Fibroblast of mammary gland (primary cell): ENCODE data around the gene DPH6.
"Not testable (repeated sequence)": the region's sequence is repeated elsewhere in the genome, so short reads cannot be mapped to it uniquely, and the experiment has no call there.

Experiments used
- DNase-seq: peaks from one replicate; pipeline ENCODE4 v3.0.0-alpha.2; 2010; ENCODE audit warnings: low read depth
- H3K4me3 ChIP-seq: 2 replicates; pipeline ENCODE4 v1.5.1; 2011; ENCODE audit warnings: low read depth, mild to moderate bottlenecking, low read length, moderate library complexity; ENCODE audit not compliant: control insufficient read depth
- TF ChIP-seq, protein P1 (sequence below): conservative IDR thresholded peaks from 2 replicates; pipeline ENCODE4 v1.5.1; 2011; ENCODE audit warnings: low read depth, low read length, inconsistent platforms; ENCODE audit not compliant: control insufficient read depth, insufficient read depth

The DPH6 gene, protein sequence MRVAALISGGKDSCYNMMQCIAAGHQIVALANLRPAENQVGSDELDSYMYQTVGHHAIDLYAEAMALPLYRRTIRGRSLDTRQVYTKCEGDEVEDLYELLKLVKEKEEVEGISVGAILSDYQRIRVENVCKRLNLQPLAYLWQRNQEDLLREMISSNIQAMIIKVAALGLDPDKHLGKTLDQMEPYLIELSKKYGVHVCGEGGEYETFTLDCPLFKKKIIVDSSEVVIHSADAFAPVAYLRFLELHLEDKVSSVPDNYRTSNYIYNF

DNA sequence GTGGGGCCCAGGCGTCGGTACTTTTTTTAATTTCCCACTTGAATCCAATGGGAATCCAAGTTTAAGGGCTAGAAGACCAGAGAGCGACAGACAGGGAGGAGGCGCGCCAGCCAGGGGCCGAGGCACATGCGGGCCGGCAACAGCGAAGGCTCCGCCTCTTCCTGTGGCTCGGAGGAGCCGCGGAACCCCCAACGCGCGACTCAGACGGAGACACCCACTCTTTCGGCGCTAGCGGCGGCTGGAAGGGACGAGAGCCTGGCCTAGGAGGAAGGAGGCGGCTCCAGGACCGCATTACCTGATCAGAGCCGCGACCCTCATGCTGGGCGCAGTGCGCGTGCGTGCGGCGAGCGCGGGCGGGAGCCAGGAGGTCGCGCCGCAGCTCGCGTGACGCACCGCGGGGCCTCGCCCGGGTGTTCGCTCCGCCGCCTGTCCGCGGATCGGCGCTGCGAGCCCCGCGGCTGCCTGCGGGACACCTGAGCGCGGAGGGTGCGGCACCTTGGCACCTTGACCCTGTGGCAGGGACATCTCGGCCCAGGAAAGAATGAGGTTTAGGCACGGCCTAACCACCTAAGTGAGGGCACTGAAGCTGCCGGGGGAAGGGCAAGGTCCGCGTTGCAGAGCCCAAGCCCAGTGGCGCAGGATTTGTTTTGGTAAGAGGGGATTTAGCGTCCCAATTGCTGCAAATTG is at the start of gene DPH6:
Gene DPH6 (minus strand): TSS at position 342 of the 687 bp plus-strand sequence. CDS start 24 bp downstream, at position 318.
- peak within 1 kb of the TSS; percentile 72 for H3K4me3 ChIP-seq
- TF ChIP-seq, protein P1, sequence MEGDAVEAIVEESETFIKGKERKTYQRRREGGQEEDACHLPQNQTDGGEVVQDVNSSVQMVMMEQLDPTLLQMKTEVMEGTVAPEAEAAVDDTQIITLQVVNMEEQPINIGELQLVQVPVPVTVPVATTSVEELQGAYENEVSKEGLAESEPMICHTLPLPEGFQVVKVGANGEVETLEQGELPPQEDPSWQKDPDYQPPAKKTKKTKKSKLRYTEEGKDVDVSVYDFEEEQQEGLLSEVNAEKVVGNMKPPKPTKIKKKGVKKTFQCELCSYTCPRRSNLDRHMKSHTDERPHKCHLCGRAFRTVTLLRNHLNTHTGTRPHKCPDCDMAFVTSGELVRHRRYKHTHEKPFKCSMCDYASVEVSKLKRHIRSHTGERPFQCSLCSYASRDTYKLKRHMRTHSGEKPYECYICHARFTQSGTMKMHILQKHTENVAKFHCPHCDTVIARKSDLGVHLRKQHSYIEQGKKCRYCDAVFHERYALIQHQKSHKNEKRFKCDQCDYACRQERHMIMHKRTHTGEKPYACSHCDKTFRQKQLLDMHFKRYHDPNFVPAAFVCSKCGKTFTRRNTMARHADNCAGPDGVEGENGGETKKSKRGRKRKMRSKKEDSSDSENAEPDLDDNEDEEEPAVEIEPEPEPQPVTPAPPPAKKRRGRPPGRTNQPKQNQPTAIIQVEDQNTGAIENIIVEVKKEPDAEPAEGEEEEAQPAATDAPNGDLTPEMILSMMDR, result no peak
- peak; percentile 78 for DNase-seq

DNA sequence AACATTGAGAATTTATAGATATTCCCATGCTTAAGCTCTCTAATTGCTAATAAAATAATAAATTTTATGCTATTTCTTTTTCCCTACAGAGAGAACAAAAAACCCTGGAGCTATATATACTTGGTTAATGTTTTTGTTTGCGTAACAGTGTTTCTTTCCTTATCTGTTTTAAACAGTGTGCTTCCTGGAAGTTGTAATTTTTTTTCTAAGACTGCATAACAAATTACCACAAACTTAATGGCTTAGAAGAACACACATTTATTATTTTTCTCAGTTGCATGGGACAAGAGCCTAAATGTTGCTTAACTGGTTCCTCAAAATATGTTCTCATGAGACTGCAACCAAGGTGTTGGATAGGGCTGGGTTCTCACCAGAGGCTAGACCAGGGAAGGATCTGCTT is 49.7 kb upstream of the DPH6 start:
- TF ChIP-seq, protein P1, result no peak
- DNase-seq, result no peak
- H3K4me3 ChIP-seq, result no peak overlapping the region

DNA sequence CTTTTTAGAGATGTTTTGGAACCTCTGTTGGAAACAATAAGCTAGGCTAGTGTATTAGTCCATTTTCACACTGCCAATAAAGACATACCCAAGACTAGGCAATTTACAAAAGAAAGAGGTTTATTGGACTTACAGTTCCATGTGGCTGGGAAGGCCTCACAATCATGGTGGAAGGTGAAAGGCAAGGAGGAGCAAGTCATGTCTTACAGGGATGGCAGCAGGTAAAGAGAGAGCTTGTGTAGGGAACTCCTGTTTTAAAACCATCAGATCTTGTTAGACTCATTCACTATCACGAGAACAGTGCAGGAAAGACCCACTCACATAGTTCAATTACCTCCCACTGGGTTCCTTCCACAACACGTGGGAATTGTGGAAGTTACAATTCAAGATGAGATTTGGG is 46.0 kb upstream of the DPH6 start:
- not testable (repeated sequence) for H3K4me3 ChIP-seq, DNase-seq

DNA sequence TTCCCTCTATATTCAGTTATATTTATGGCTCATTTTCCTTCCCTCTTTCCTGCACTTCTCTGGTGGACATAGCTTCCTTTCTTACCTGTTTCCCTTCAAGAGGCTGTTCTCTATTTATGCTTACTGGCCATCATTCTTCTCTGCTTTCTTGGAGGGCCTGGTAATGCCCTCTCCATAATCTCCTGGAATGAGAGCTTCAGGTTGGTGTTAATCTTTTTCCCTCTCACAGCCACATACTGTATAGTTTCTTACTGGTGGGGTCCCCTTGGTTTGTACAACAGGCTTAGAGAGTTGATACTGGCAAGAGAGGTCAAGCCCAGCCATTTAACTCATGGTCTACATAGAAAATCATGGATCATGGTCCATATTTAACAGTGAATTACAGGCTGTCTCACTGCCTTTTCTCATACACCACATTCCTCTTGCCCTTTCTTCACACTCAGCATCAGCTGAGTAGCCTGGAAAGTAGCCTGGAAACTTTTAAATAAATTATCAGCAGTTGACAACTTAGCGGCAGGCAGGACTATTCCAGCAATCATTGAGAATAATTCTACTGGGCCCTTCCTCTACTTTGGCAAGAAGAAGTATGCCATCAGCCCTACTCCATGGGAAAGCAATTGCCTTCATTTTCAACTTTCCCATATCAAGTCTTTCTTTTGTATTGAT is 38.0 kb upstream of the DPH6 start:
- peak; percentile 44 for DNase-seq
- TF ChIP-seq, protein P1, result no peak
- no peak overlapping the region for H3K4me3 ChIP-seq

DNA sequence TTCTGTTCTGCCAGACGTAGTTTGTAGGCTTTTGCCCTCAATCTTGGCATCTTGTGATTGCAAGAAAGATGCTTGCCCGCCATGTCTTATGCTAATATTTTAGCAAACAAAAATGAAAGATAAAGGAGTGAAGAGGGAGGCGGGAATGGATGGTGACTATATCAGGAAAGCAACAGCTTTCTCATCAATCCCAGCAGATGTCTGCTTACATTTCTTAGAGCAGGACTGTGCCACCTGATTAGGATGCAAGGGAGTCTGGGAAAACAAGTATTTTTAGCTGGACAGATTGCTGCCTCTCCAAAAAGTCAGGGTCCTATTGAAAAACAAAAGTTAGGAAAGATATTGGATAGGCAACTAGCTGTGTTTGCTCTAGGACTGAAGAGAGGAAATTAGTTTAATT is 34.6 kb upstream of the DPH6 start:
- DNase-seq, result no peak
- H3K4me3 ChIP-seq, result no peak overlapping the region
- TF ChIP-seq, protein P1, result no peak

DNA sequence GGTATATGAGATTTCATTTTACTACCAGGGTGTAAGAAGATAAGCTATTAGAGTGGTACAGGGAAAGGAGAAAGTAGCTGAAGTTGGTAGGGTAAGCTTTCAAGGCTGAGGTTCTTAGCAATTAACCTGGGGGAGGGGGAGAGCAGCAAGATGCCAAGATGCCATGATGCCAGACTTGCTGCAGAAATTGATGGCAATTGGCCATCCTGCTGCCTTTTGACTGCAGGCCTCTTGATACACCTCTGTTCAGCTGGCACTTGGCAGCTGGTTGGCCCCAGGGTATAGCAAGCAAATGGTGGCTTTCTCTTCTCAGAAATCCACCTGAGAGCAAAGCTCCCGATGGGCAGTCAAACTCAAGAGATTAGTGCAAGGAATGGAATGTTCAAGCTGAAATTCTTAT is 21.4 kb upstream of the DPH6 start:
- TF ChIP-seq, protein P1, result no peak
- no peak for DNase-seq
- H3K4me3 ChIP-seq, result no peak overlapping the region

DNA sequence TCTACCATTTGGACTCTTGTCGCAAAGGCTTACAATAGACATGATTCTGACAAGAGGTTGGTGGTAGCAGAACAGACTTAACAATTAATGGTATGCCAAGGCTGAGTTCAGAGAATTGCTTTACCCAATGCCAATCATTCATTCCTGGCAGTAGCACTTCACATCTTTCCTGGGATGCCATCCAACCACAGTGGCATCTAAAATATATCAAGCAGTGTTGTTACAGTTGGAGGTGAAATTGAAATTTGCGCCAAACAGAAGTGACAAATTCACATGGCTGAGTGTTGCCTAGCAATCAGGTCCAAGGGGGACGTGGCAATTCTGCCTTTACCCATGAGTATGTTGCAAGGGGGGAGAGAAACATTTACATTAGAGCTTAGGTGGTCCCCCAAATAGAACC is 21.0 kb upstream of the DPH6 start:
- no peak overlapping the region for H3K4me3 ChIP-seq
- no peak for DNase-seq
- TF ChIP-seq, protein P1, result no peak
